ENCODE results near the gene ZNF507. TPM values are rescaled to one million over a fixed set of nuclear protein-coding genes. Genes with fewer than 3 reads are reported as not detected.

ZNF507 gene
- polyA plus RNA-seq, 1 donor (not counting 4 experiments of a cell fraction or from before 2014, with no cell fraction given): 10.2 TPM

- H3K27ac ChIP-seq (ENCODE audit: control insufficient read depth, insufficient read depth, low read length): no peak overlapping the region
- H3K4me2 ChIP-seq (ENCODE audit: control insufficient read depth, extremely low read depth, insufficient read depth, low read depth, low read length): peak overlapping the region; percentile 34
- H3K4me3 ChIP-seq (ENCODE audit: control insufficient read depth in 2 of 3, extremely low read depth in 1 of 3, insufficient read depth in 2 of 3, low read depth in 1 of 3, low read length in 3 of 3): no peak overlapping the region
- dilution Hi-C loops (cut with MboI; ENCODE audit: extremely low pct_ligation_motif_present, low sequenced_read_pairs): no loop called here
- H3K4me1 ChIP-seq (ENCODE audit: control insufficient read depth, extremely low read depth, insufficient read depth, low read length): no peaks in the 10 kb centered on the region
- FAIRE-seq (no peak), DNase-seq (ENCODE audit: low read depth, low spot score) (no peak)
- H4K20me1 ChIP-seq (ENCODE audit: control insufficient read depth, extremely low read depth, insufficient read depth, low read length): no peaks in the 10 kb centered on the region
- no peaks in the 10 kb centered on the region for H3K79me2 ChIP-seq (ENCODE audit: control insufficient read depth, insufficient read depth, low read length)
- no peaks in the 10 kb centered on the region for H3K9me3 ChIP-seq (ENCODE audit: control insufficient read depth, low read depth, low read length)
- TF ChIP-seq EZH2 (IDR thresholded peaks at IDR 0.05; ENCODE audit: low read length) (no peak), CTCF (optimal IDR thresholded peaks at IDR 0.05 in 1 of 3, IDR thresholded peaks at IDR 0.05 in 1 of 3, conservative IDR thresholded peaks at IDR 0.05 in 1 of 3; ENCODE audit: extremely low read depth in 1 of 3, insufficient read depth in 2 of 3, low read length in 3 of 3) (no peak)
- H2AFZ ChIP-seq (ENCODE audit: control insufficient read depth, low read length): no peak overlapping the region
- no peaks in the 10 kb centered on the region for H3K9me1 ChIP-seq (ENCODE audit: control insufficient read depth, extremely low read depth, insufficient read depth, low read length)
- H3K27me3 ChIP-seq (ENCODE audit: control insufficient read depth, extremely low read depth, insufficient read depth, low read length): no peaks in the 10 kb centered on the region
- no peaks in the 10 kb centered on the region for H3K36me3 ChIP-seq (ENCODE audit: control insufficient read depth in 2 of 2, extremely low read depth in 1 of 2, insufficient read depth in 2 of 2, low read length in 2 of 2)
- no peak overlapping the region for H3K9ac ChIP-seq (ENCODE audit: control insufficient read depth, extremely low read depth, insufficient read depth, low read length)
Observed at GRCh38 chr19:32336259-32337083, 8.9 kb upstream of the ZNF507 start.

- no peak overlapping the region for H2AFZ ChIP-seq (ENCODE audit: control insufficient read depth, low read length)
- DNase-seq (ENCODE audit: low read depth, low spot score) (no peak), FAIRE-seq (no peak)
- no peak overlapping the region for H3K9ac ChIP-seq (ENCODE audit: control insufficient read depth, extremely low read depth, insufficient read depth, low read length)
- no peak overlapping the region for H3K27ac ChIP-seq (ENCODE audit: control insufficient read depth, insufficient read depth, low read length)
- no peaks in the 10 kb centered on the region for H3K9me3 ChIP-seq (ENCODE audit: control insufficient read depth, low read depth, low read length)
- no peaks in the 10 kb centered on the region for H3K79me2 ChIP-seq (ENCODE audit: control insufficient read depth, insufficient read depth, low read length)
- no peak overlapping the region for H3K4me3 ChIP-seq (ENCODE audit: control insufficient read depth in 2 of 3, extremely low read depth in 1 of 3, insufficient read depth in 2 of 3, low read depth in 1 of 3, low read length in 3 of 3)
- no peaks in the 10 kb centered on the region for H3K4me1 ChIP-seq (ENCODE audit: control insufficient read depth, extremely low read depth, insufficient read depth, low read length)
- H3K27me3 ChIP-seq (ENCODE audit: control insufficient read depth, extremely low read depth, insufficient read depth, low read length): no peaks in the 10 kb centered on the region
- no peaks in the 10 kb centered on the region for H3K9me1 ChIP-seq (ENCODE audit: control insufficient read depth, extremely low read depth, insufficient read depth, low read length)
- dilution Hi-C loops (cut with MboI; ENCODE audit: extremely low pct_ligation_motif_present, low sequenced_read_pairs): no loop called here
- no peaks in the 10 kb centered on the region for H3K36me3 ChIP-seq (ENCODE audit: control insufficient read depth in 2 of 2, extremely low read depth in 1 of 2, insufficient read depth in 2 of 2, low read length in 2 of 2)
- TF ChIP-seq CTCF (optimal IDR thresholded peaks at IDR 0.05 in 1 of 3, IDR thresholded peaks at IDR 0.05 in 1 of 3, conservative IDR thresholded peaks at IDR 0.05 in 1 of 3; ENCODE audit: extremely low read depth in 1 of 3, insufficient read depth in 2 of 3, low read length in 3 of 3): no peak
- no peak for TF ChIP-seq EZH2 (IDR thresholded peaks at IDR 0.05; ENCODE audit: low read length)
- no peaks in the 10 kb centered on the region for H4K20me1 ChIP-seq (ENCODE audit: control insufficient read depth, extremely low read depth, insufficient read depth, low read length)
- peak overlapping the region; percentile 34 for H3K4me2 ChIP-seq (ENCODE audit: control insufficient read depth, extremely low read depth, insufficient read depth, low read depth, low read length)
Observed at GRCh38 chr19:32337084-32337808, 8.2 kb upstream of the ZNF507 start.

All from keratinocyte (primary cell).